ENCODE data around the gene TBC1D22A.

- TF ChIP-seq GABPA (IDR thresholded peaks at IDR 0.05; ENCODE audit: low read depth) (no peak), SMC3 (IDR thresholded peaks at IDR 0.05; ENCODE audit: low read depth, low read length) (no peak), SIN3A (IDR thresholded peaks at IDR 0.05; ENCODE audit: borderline replicate concordance, low read depth, low read length) (no peak), RAD21 (IDR thresholded peaks at IDR 0.05; ENCODE audit: low read length) (no peak), GATA2 (CRISPR knock-in tag; IDR thresholded peaks at IDR 0.05) (no peak), EP300 (IDR thresholded peaks at IDR 0.05; ENCODE audit: borderline replicate concordance in 1 of 2, low read depth in 1 of 2, low read length in 1 of 2) (no peak)
- TF ChIP-seq, protein P1, sequence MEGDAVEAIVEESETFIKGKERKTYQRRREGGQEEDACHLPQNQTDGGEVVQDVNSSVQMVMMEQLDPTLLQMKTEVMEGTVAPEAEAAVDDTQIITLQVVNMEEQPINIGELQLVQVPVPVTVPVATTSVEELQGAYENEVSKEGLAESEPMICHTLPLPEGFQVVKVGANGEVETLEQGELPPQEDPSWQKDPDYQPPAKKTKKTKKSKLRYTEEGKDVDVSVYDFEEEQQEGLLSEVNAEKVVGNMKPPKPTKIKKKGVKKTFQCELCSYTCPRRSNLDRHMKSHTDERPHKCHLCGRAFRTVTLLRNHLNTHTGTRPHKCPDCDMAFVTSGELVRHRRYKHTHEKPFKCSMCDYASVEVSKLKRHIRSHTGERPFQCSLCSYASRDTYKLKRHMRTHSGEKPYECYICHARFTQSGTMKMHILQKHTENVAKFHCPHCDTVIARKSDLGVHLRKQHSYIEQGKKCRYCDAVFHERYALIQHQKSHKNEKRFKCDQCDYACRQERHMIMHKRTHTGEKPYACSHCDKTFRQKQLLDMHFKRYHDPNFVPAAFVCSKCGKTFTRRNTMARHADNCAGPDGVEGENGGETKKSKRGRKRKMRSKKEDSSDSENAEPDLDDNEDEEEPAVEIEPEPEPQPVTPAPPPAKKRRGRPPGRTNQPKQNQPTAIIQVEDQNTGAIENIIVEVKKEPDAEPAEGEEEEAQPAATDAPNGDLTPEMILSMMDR (IDR thresholded peaks at IDR 0.05): no peak
- TF ChIP-seq, protein P2, sequence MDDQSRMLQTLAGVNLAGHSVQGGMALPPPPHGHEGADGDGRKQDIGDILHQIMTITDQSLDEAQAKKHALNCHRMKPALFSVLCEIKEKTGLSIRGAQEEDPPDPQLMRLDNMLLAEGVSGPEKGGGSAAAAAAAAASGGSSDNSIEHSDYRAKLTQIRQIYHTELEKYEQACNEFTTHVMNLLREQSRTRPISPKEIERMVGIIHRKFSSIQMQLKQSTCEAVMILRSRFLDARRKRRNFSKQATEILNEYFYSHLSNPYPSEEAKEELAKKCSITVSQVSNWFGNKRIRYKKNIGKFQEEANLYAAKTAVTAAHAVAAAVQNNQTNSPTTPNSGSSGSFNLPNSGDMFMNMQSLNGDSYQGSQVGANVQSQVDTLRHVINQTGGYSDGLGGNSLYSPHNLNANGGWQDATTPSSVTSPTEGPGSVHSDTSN (IDR thresholded peaks at IDR 0.05): no peak
Observed at GRCh38 chr22:47101321-47101885, 339.0 kb downstream of the TBC1D22A start.
